ENCODE results near the gene ISYNA1. TPM values are rescaled to one million over a fixed set of nuclear protein-coding genes. Genes with fewer than 3 reads are reported as not detected.

The ISYNA1 gene
- total RNA-seq: 100 to 1,000 TPM in 3 of 8 experiments, 10 to 100 TPM in 4, 1 to 10 TPM in 1; 7.2 to 157 (median 86.2) TPM

DNA sequence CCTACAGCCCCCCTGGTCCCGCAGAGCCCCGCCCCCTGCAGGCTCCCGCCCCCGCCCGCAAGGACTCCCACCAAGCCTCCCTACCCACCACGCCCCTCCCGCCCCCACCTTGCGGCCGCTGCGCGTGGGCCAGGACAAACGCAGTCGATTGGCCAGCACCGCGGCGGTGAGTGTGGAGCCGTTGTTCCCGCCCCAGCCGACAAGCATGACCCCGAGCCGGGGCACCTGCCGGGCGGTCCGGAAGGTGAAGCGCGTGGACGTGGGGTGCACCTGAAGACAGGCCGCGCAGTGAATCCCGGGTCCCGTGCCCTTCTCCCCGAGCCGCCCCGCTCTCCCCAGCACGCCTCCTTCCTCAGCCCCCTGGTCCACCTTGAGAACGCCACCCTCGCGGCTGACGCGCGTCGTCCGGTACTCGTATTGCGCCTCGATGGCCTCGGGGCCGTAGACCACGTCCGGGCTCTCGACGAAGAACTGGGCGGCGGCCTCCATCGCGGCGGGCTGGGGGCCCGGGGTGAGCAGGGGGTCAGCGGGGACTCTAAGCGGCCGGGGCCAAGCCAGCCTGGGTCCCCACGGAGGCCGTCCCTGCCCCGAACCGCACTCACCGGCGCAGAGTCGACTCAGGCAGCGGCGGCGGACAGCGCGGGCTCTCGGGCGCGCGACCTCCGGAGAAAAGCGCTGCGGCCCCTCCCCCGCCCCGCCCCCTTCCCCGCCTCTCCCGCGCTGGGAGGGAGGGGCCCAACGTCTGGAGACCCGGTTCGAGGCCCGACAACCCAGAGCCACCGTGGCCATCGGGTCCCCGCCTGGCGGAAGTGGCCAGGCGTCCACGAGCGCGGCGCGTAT is at the start of gene ISYNA1:
Gene ISYNA1, minus strand, starts transcription at position 643 of the 840 bp plus-strand sequence. Its CDS starts 154 bp downstream, at position 489.
- WGBS, 10 experiments: 0% methylated on average over 10 of the region's 99 CpGs; no CpG with 5 or more reads in 9 of the 10 experiments
- peaks cover 42 to 46% of the 10 kb centered on the region in 2 donors for H3K4me1 ChIP-seq (replicated peaks in 1 of 2)
- in situ Hi-C loops (cut with MboI; ENCODE audit: low pct_unique_long_range_greater_than_20kb in 2 of 9, low sequenced_read_pairs in 9 of 9, unreplicated experiment in 9 of 9): no loop called here
- peak within 1 kb of the TSS; percentile 57 to 80 (median 69) for H3K4me3 ChIP-seq
- peak within 1 kb of the TSS; percentile 88 to 92 for H3K27ac ChIP-seq
- ATAC-seq (replicated peaks in 6 of 8): peak; percentile 19 to 60 (median 38)

GRCh38 chr19:18486746-18487145 is 48.8 kb upstream of the ISYNA1 start:
- no peak for ATAC-seq (replicated peaks in 6 of 8)
- 90 to 100% (median 98%) methylated on average over 1 to 7 of the region's 8 CpGs; no CpG with 5 or more reads in 5 of the 10 experiments for WGBS, 10 experiments

DNA sequence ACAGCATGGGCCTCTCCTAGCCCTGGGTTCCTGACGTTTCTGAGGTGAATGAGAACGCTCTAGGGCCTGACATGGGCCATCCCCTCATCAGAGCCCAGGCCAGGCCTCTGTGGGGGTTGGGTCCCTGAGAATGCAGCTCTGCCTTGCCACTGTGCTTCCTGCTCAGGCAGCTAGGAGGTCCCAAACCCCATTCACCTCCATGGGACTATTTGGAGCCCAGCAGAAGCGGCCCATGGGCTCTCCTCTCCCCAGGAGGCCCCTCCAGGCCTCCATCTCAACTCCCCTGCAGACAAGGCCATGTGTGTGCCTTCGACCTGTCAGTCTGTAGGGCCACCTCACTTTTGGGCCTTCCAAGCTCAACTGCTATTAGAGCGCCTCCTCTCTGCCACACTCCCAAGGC is 47.1 kb upstream of the ISYNA1 start:
- Histone ChIP-seq H3K4me1 (replicated peaks in 1 of 2) (peaks cover 23 to 25% of the 10 kb centered on the region in 2 donors), H3K27ac (no peak overlapping the region), H3K4me3 (no peak overlapping the region)
- in situ Hi-C loops (cut with MboI; ENCODE audit: low pct_unique_long_range_greater_than_20kb in 2 of 9, low sequenced_read_pairs in 9 of 9, unreplicated experiment in 9 of 9): no loop called here
- 80 to 100% (median 96%) methylated on average over 1 to 4 of the region's 5 CpGs; no CpG with 5 or more reads in 7 of the 10 experiments for WGBS, 10 experiments
- ATAC-seq (replicated peaks in 6 of 8): no peak

More at GRCh38 chr19:18486746-18487145, 48.8 kb upstream of the ISYNA1 start:
- peak overlapping the region; percentile 54 to 63 for H3K27ac ChIP-seq
- H3K4me1 ChIP-seq (replicated peaks in 1 of 2): peaks cover 19 to 23% of the 10 kb centered on the region in 2 donors
- H3K4me3 ChIP-seq: no peak overlapping the region
- in situ Hi-C loops (cut with MboI; ENCODE audit: low pct_unique_long_range_greater_than_20kb in 2 of 9, low sequenced_read_pairs in 9 of 9, unreplicated experiment in 9 of 9): no loop called here

GRCh38 chr19:18483119-18483890 is 45.4 kb upstream of the ISYNA1 start:
- peaks cover 19 to 24% of the 10 kb centered on the region in 2 donors for H3K4me1 ChIP-seq (replicated peaks in 1 of 2)
- ATAC-seq (replicated peaks in 6 of 8): no peak
- in situ Hi-C loops (cut with MboI; ENCODE audit: low pct_unique_long_range_greater_than_20kb in 2 of 9, low sequenced_read_pairs in 9 of 9, unreplicated experiment in 9 of 9): no loop called here
- 82 to 100% (median 95%) methylated on average over 1 to 6 of the region's 12 CpGs; no CpG with 5 or more reads in 6 of the 10 experiments for WGBS, 10 experiments
- H3K27ac ChIP-seq: no peak overlapping the region
- no peak overlapping the region for H3K4me3 ChIP-seq

DNA sequence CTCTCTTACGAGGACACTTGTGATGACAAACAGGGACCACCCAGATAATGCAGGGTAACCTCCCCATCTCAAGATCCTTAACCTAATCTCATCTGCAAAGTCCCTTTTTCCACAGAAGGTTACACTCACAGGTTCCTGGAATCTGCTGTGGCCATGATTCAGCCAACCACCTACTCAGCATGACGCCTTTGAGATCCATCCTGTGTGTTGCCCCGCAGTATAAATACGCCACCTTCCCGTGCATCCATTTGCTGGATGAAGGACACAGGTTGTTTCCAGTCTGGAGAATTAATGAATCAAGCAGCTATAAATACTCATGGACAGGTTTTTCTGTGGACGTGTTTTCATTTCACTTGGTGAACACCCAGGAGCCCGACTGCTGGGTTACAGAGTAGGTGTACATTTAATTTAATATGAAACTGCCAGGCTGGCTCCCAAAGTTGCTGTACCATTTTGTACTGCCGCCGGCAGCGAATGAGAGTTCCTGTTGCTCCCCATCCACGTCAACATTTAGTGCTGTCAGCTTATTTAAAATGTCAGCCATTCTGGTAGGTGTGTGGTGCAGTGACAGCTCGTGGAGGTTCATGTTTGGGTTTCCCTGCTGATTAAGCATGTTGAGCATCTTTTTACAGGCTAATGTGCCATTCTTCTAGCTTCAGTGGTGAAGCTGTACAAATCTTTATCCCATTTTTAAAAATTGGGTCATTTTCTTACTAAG is 43.7 kb upstream of the ISYNA1 start:
- ATAC-seq (replicated peaks in 6 of 8): no peak
- in situ Hi-C loops (cut with MboI; ENCODE audit: low pct_unique_long_range_greater_than_20kb in 2 of 9, low sequenced_read_pairs in 9 of 9, unreplicated experiment in 9 of 9): no loop called here
- H3K4me3 ChIP-seq: no peak overlapping the region
- 81 to 98% (median 90%) methylated on average over 2 to 11 of the region's 12 CpGs; no CpG with 5 or more reads in 1 of the 10 experiments for WGBS, 10 experiments
- H3K27ac ChIP-seq: no peak overlapping the region
- H3K4me1 ChIP-seq (replicated peaks in 1 of 2): peaks cover 14 to 21% of the 10 kb centered on the region in 2 donors

GRCh38 chr19:18480006-18480691 is 42.2 kb upstream of the ISYNA1 start:
- Histone ChIP-seq H3K27ac (peak overlapping the region in 1 of 2 donors; percentile 19), H3K4me3 (no peak overlapping the region), H3K4me1 (replicated peaks in 1 of 2) (peaks cover 0 to 10% of the 10 kb centered on the region in 2 donors)
- in situ Hi-C loops (cut with MboI; ENCODE audit: low pct_unique_long_range_greater_than_20kb in 2 of 9, low sequenced_read_pairs in 9 of 9, unreplicated experiment in 9 of 9): no loop called here
- 0 to 80% (median 41%) methylated on average over 1 to 9 of the region's 13 CpGs; no CpG with 5 or more reads in 1 of the 10 experiments for WGBS, 10 experiments
- ATAC-seq (replicated peaks in 6 of 8): peak; percentile 16 to 77 (median 58)

- Histone ChIP-seq H3K27ac (no peak overlapping the region), H3K4me1 (replicated peaks in 1 of 2) (peaks cover 0 to 10% of the 10 kb centered on the region in 2 donors), H3K4me3 (no peak overlapping the region)
- in situ Hi-C loops (cut with MboI; ENCODE audit: low pct_unique_long_range_greater_than_20kb in 2 of 9, low sequenced_read_pairs in 9 of 9, unreplicated experiment in 9 of 9): no loop called here
- 51 to 90% (median 85%) methylated on average over 1 to 8 of the region's 17 CpGs; no CpG with 5 or more reads in 4 of the 10 experiments for WGBS, 10 experiments
- peak in 4 of 8 experiments; percentile 8 to 83 (median 65) for ATAC-seq (replicated peaks in 6 of 8)
These were observed 40.8 kb upstream of the ISYNA1 start for GRCh38 chr19:18478545-18479311.

GRCh38 chr19:18477974-18478373 is 40.0 kb upstream of the ISYNA1 start:
- in situ Hi-C loops (cut with MboI; ENCODE audit: low pct_unique_long_range_greater_than_20kb in 2 of 9, low sequenced_read_pairs in 9 of 9, unreplicated experiment in 9 of 9): no loop called here
- no peak overlapping the region for H3K27ac ChIP-seq

GRCh38 chr19:18477042-18477779 is 39.3 kb upstream of the ISYNA1 start:
- no peak for ATAC-seq (replicated peaks in 6 of 8)
- in situ Hi-C loops (cut with MboI; ENCODE audit: low pct_unique_long_range_greater_than_20kb in 2 of 9, low sequenced_read_pairs in 9 of 9, unreplicated experiment in 9 of 9): no loop called here
- 53 to 100% (median 69%) methylated on average over 1 to 17 of the region's 24 CpGs; no CpG with 5 or more reads in 2 of the 10 experiments for WGBS, 10 experiments
- H3K4me1 ChIP-seq (replicated peaks in 1 of 2): peaks cover 0 to 10% of the 10 kb centered on the region in 2 donors
- no peak overlapping the region for H3K27ac ChIP-seq
- H3K4me3 ChIP-seq: no peak overlapping the region

More at GRCh38 chr19:18477974-18478373, 40.0 kb upstream of the ISYNA1 start:
- Histone ChIP-seq H3K4me1 (replicated peaks in 1 of 2) (peaks cover 0 to 10% of the 10 kb centered on the region in 2 donors), H3K4me3 (no peak overlapping the region)
- WGBS, 10 experiments: 17 to 100% (median 87%) methylated on average over 1 to 5 of the region's 8 CpGs; no CpG with 5 or more reads in 6 of the 10 experiments
- ATAC-seq (replicated peaks in 6 of 8): peak in 1 of 8 experiments; percentile 20

GRCh38 chr19:18476507-18477041 is 38.6 kb upstream of the ISYNA1 start:
- Histone ChIP-seq H3K4me1 (replicated peaks in 1 of 2) (peaks cover 0 to 10% of the 10 kb centered on the region in 2 donors), H3K27ac (no peak overlapping the region), H3K4me3 (no peak overlapping the region)
- in situ Hi-C loops (cut with MboI; ENCODE audit: low pct_unique_long_range_greater_than_20kb in 2 of 9, low sequenced_read_pairs in 9 of 9, unreplicated experiment in 9 of 9): no loop called here
- WGBS, 10 experiments: 26 to 100% (median 92%) methylated on average over 1 to 4 of the region's 14 CpGs; no CpG with 5 or more reads in 6 of the 10 experiments
- peak in 1 of 8 experiments; percentile 23 for ATAC-seq (replicated peaks in 6 of 8)

All from motor neuron (in vitro differentiated cells).